ENCODE results near the gene TRIM24.
"Not testable (repeated sequence)": the region's sequence is repeated elsewhere in the genome, so short reads cannot be mapped to it uniquely, and the experiment has no call there.

The TRIM24 gene

DNA sequence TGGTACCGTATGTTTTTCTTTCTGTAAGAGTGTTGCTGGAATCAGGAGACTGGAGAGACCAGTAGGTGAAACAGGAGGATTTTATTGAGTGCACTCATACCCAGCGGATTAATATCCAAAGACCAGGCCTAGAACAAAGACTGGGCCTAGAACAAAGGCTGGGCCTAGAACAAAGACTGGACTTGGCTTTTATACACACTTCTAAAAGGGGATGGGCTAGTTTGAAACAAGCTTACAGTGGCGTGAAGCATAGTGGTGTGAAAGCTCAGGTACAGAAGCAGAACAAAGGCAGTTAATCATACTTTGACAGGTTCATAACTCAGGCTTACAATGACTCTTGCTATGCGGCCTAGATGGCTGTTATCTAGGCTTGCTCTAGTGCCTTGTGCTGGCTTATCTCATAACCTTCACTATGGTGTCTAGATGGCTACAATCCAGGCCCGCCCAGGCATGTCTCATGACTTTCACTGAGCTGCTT, 67.7 kb downstream of the TRIM24 start:
- no peak for DNase-seq (ENCODE audit: low read depth, low spot score)
- H3K27me3 ChIP-seq (ENCODE audit: insufficient read depth, insufficient read length) = no peaks in the 10 kb centered on the region
- H3K9ac ChIP-seq (ENCODE audit: insufficient read length, low read depth) = no peak overlapping the region
- no peaks in the 10 kb centered on the region for H3K4me1 ChIP-seq (ENCODE audit: insufficient read depth, insufficient read length)
- H3K36me3 ChIP-seq (ENCODE audit: insufficient read depth, insufficient read length, low read length) = peaks cover 47% of the 10 kb centered on the region
- H3K4me3 ChIP-seq (ENCODE audit: insufficient read length, low read depth) = no peak overlapping the region
- H3K9me3 ChIP-seq (ENCODE audit: insufficient read depth, low read length) = peaks cover 39% of the 10 kb centered on the region
- TF ChIP-seq YY1 (IDR thresholded peaks at IDR 0.05; ENCODE audit: insufficient read depth, insufficient read length) = no peak
- TF ChIP-seq SUZ12 (IDR thresholded peaks at IDR 0.05; ENCODE audit: extremely low read depth, insufficient read depth, insufficient read length) = no peak
- TF ChIP-seq ZNF274 (IDR thresholded peaks at IDR 0.05; ENCODE audit: low read depth, low read length) = no peak

DNA sequence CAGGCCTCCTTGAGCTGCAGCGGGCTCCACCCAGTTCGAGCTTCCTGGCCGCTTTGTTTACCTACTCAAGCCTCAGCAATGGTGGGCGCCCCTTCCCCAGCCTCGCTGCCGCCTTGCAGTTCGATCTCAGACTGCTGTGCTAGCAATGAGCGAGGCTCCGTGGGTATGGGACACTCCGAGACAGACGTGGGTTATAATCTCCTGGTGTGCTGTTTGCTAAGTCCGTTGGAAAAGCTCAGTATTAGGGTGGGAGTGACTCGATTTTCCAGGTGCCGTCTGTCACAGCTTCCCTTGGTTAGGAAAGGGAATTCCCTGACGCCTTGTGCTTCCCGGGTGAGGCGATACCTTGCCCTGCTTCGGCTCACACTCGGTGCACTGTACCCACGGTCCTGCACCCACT, 76.8 kb downstream of the TRIM24 start:
- not testable (repeated sequence) for H3K9me3 ChIP-seq (ENCODE audit: insufficient read depth, low read length); H3K4me3 ChIP-seq (ENCODE audit: insufficient read length, low read depth); H3K9ac ChIP-seq (ENCODE audit: insufficient read length, low read depth); DNase-seq (ENCODE audit: low read depth, low spot score); H3K4me1 ChIP-seq (ENCODE audit: insufficient read depth, insufficient read length); H3K27me3 ChIP-seq (ENCODE audit: insufficient read depth, insufficient read length)
- H3K36me3 ChIP-seq (ENCODE audit: insufficient read depth, insufficient read length, low read length) = peaks cover 31% of the 10 kb centered on the region

DNA sequence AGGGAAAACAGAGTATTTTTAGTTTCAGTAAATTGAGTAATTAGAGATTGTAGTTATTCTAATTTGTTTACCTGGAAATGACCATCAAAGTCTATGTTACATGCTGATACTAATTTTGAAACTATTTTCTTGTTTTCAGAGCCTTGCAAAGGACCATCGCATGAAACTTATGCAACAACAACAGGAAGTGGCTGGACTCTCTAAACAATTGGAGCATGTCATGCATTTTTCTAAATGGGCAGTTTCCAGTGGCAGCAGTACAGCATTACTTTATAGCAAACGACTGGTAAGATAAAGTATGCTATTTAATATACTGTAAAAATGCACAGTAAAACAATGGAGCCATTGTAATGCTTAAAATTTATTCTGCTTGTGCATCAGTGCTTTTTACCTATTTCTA, 78.5 kb downstream of the TRIM24 start:
- no peak for DNase-seq (ENCODE audit: low read depth, low spot score)
- Histone ChIP-seq H3K9ac (ENCODE audit: insufficient read length, low read depth) (no peak overlapping the region), H3K4me3 (ENCODE audit: insufficient read length, low read depth) (no peak overlapping the region), H3K36me3 (ENCODE audit: insufficient read depth, insufficient read length, low read length) (peaks cover 36% of the 10 kb centered on the region), H3K4me1 (ENCODE audit: insufficient read depth, insufficient read length) (no peaks in the 10 kb centered on the region), H3K27me3 (ENCODE audit: insufficient read depth, insufficient read length) (no peaks in the 10 kb centered on the region), H3K9me3 (ENCODE audit: insufficient read depth, low read length) (no peaks in the 10 kb centered on the region)
- TF ChIP-seq YY1 (IDR thresholded peaks at IDR 0.05; ENCODE audit: insufficient read depth, insufficient read length) (no peak), ZNF274 (IDR thresholded peaks at IDR 0.05; ENCODE audit: low read depth, low read length) (no peak), SUZ12 (IDR thresholded peaks at IDR 0.05; ENCODE audit: extremely low read depth, insufficient read depth, insufficient read length) (no peak)

DNA sequence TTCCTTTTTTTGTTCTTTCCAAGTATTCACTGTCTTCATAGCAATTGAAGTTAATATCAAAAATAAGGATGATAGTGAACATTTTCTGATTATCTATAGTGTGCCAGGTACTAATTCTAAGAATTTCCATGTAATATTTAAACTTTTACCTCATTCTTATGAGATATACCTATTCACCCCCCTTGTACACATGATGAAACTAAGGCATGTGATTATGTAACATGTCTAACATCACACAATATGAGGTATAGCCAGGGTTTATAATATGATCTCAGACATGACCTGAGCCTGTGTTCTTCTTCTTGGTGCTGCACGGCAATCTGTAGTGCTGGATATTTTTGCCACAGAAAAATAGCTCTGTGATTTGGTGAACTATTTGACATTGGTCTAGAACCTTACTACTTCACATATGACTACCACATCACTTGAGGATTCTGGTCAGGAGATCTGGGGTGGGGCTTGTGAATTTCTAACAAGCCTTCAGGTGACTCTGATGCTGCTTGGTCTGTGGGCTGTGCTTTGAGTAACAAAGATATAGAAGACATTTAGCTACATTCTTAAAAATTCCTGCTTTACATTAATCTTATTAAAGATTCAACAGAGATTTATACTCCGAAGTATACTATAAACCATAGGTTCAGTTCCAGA, 79.1 kb downstream of the TRIM24 start:
- Histone ChIP-seq H3K9ac (ENCODE audit: insufficient read length, low read depth) (no peak overlapping the region), H3K27me3 (ENCODE audit: insufficient read depth, insufficient read length) (no peaks in the 10 kb centered on the region), H3K4me1 (ENCODE audit: insufficient read depth, insufficient read length) (no peaks in the 10 kb centered on the region), H3K36me3 (ENCODE audit: insufficient read depth, insufficient read length, low read length) (peaks cover 40% of the 10 kb centered on the region), H3K4me3 (ENCODE audit: insufficient read length, low read depth) (no peak overlapping the region), H3K9me3 (ENCODE audit: insufficient read depth, low read length) (no peaks in the 10 kb centered on the region)
- TF ChIP-seq ZNF274 (IDR thresholded peaks at IDR 0.05; ENCODE audit: low read depth, low read length) = no peak
- no peak for TF ChIP-seq YY1 (IDR thresholded peaks at IDR 0.05; ENCODE audit: insufficient read depth, insufficient read length)
- no peak for TF ChIP-seq SUZ12 (IDR thresholded peaks at IDR 0.05; ENCODE audit: extremely low read depth, insufficient read depth, insufficient read length)
- no peak for DNase-seq (ENCODE audit: low read depth, low spot score)

DNA sequence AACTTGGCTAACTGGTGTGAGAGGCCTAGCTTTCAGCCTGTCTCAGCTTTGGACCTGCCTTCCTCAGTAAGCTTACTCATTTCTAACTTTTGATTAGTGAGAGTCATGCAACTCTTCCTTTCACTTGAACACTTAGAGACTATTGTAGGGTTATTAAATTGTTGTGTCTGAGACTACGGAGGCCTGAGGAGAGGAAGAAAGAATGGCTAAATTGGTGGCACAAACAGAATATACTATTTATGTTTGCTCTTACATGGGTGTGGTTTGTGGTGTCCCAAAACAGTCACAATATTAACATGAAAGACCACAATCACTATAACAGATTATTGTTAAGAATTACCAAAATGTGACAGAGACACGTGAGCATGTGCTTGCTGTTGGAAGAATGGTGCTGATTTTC, 82.1 kb downstream of the TRIM24 start:
- no peaks in the 10 kb centered on the region for H3K27me3 ChIP-seq (ENCODE audit: insufficient read depth, insufficient read length)
- H3K4me1 ChIP-seq (ENCODE audit: insufficient read depth, insufficient read length) = no peaks in the 10 kb centered on the region
- no peak for DNase-seq (ENCODE audit: low read depth, low spot score)
- no peaks in the 10 kb centered on the region for H3K9me3 ChIP-seq (ENCODE audit: insufficient read depth, low read length)
- no peak overlapping the region for H3K9ac ChIP-seq (ENCODE audit: insufficient read length, low read depth)
- no peak overlapping the region for H3K4me3 ChIP-seq (ENCODE audit: insufficient read length, low read depth)
- peaks cover 54% of the 10 kb centered on the region for H3K36me3 ChIP-seq (ENCODE audit: insufficient read depth, insufficient read length, low read length)
- TF ChIP-seq YY1 (IDR thresholded peaks at IDR 0.05; ENCODE audit: insufficient read depth, insufficient read length) = no peak
- TF ChIP-seq SUZ12 (IDR thresholded peaks at IDR 0.05; ENCODE audit: extremely low read depth, insufficient read depth, insufficient read length) = no peak
- TF ChIP-seq ZNF274 (IDR thresholded peaks at IDR 0.05; ENCODE audit: low read depth, low read length) = no peak

DNA sequence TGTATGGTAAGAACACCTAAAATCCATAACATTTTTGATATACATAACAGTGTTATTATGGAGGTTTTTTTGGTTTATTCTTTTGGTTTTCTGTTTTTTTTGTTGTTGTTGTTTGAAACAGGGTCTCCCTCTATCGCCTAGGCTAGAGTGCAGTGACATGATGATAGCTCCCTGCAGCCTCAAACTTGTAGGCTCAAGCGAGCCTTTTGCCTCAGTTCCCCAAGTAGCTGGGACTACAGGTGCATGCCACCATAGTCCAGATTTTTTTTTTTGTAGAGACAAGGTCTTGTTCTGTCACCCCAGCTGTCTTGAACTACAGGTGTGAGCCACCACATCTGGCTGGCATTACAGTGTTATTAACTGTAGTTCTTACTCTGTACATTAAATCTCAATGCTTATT, 83.7 kb downstream of the TRIM24 start:
- H3K9me3 ChIP-seq (ENCODE audit: insufficient read depth, low read length) = no peaks in the 10 kb centered on the region
- peaks cover 54% of the 10 kb centered on the region for H3K36me3 ChIP-seq (ENCODE audit: insufficient read depth, insufficient read length, low read length)
- DNase-seq (ENCODE audit: low read depth, low spot score) = no peak
- H3K27me3 ChIP-seq (ENCODE audit: insufficient read depth, insufficient read length) = no peaks in the 10 kb centered on the region
- no peak overlapping the region for H3K4me3 ChIP-seq (ENCODE audit: insufficient read length, low read depth)
- TF ChIP-seq ZNF274 (IDR thresholded peaks at IDR 0.05; ENCODE audit: low read depth, low read length) = no peak
- no peak for TF ChIP-seq YY1 (IDR thresholded peaks at IDR 0.05; ENCODE audit: insufficient read depth, insufficient read length)
- TF ChIP-seq SUZ12 (IDR thresholded peaks at IDR 0.05; ENCODE audit: extremely low read depth, insufficient read depth, insufficient read length) = no peak
- no peaks in the 10 kb centered on the region for H3K4me1 ChIP-seq (ENCODE audit: insufficient read depth, insufficient read length)
- no peak overlapping the region for H3K9ac ChIP-seq (ENCODE audit: insufficient read length, low read depth)

DNA sequence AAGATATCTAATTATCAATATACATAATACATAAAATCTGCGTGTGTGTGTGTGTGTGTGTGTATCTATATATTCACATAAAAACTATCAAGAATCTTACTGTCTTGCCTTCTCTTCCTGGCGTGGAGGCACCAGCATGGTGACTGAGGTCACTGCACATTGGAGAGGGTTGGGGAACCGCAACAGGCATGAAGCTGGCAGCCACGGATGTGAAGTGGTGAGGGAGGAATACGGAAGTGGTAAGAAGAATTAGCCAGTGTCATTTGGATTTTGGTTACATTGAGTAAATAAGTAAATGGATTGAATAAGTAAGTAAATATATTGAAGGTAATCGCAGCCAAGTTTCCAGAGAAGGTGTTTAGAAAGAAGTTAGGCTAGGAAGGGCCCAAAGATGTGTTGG, 85.1 kb downstream of the TRIM24 start:
- H3K9ac ChIP-seq (ENCODE audit: insufficient read length, low read depth) = no peak overlapping the region
- no peaks in the 10 kb centered on the region for H3K4me1 ChIP-seq (ENCODE audit: insufficient read depth, insufficient read length)
- no peaks in the 10 kb centered on the region for H3K27me3 ChIP-seq (ENCODE audit: insufficient read depth, insufficient read length)
- no peaks in the 10 kb centered on the region for H3K9me3 ChIP-seq (ENCODE audit: insufficient read depth, low read length)
- TF ChIP-seq SUZ12 (IDR thresholded peaks at IDR 0.05; ENCODE audit: extremely low read depth, insufficient read depth, insufficient read length) (no peak), ZNF274 (IDR thresholded peaks at IDR 0.05; ENCODE audit: low read depth, low read length) (no peak), YY1 (IDR thresholded peaks at IDR 0.05; ENCODE audit: insufficient read depth, insufficient read length) (no peak)
- no peak overlapping the region for H3K4me3 ChIP-seq (ENCODE audit: insufficient read length, low read depth)
- DNase-seq (ENCODE audit: low read depth, low spot score) = no peak
- peaks cover 49% of the 10 kb centered on the region for H3K36me3 ChIP-seq (ENCODE audit: insufficient read depth, insufficient read length, low read length)

All from NT2/D1 (cell line).